A204.1 (cell line): ENCODE results near the gene ARID4B.
"Not testable (repeated sequence)": the region's sequence is repeated elsewhere in the genome, so short reads cannot be mapped to it uniquely, and the experiment has no call there.

Source experiments
- FAIRE-seq: peaks from 2 replicates; lab custom pipeline; 2012; peaks lifted over from hg19 to GRCh38; lab: Jason Lieb, UNC

Gene ARID4B

GRCh38 chr1:235328271-235329138 lies 526 bp upstream of the ARID4B start, which contains the start of gene GGPS1:
TSS of gene GGPS1 (plus strand) at chr1:235328570. CDS start at chr1:235335265, 6,695 bp downstream.
- FAIRE-seq = peak; percentile 97

DNA sequence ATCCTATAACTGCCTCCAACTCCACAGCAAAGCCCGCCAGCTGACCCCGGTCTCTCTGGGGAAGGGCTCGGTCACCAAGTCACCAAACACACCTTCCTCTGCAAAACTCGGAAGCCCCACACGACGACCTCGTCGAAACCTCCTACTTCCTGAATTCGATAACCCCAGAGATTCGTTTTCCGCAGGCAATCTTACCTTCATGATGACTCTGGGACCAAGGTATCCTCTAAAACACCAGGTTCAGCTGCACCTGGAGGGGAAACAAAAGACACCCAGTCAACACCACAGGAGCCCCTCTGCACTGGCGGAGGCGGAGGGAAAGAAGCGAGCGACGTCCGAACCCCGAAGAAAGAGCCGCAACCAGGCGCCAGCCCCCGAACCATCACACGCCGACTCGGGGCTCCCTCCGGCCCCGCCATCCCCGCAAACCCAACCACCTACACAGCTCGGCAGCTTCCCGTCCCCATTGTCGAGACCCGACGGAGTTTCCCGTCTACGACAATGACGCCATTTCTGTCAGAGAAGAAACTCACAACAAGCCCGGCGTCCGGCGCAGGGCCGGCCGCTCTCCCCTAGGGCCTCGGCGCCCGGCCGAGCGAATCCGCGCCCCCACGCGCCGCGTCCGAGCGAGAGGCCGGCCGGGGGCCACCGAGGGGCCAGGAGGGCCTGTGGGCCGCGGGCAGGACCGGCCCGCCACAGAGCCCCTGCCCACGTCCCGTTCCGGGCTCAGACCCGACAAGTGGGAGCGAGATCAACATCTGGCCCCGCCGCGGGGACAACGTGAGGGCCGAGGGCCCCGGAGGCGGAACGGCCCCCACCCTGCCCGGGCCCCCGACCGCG lies 1.0 kb downstream of the ARID4B start:
- FAIRE-seq = no peak

GRCh38 chr1:235325854-235326253 lies 2.1 kb downstream of the ARID4B start:
- no peak for FAIRE-seq

GRCh38 chr1:235325139-235325538 lies 2.8 kb downstream of the ARID4B start:
- peak; percentile 23 for FAIRE-seq

DNA sequence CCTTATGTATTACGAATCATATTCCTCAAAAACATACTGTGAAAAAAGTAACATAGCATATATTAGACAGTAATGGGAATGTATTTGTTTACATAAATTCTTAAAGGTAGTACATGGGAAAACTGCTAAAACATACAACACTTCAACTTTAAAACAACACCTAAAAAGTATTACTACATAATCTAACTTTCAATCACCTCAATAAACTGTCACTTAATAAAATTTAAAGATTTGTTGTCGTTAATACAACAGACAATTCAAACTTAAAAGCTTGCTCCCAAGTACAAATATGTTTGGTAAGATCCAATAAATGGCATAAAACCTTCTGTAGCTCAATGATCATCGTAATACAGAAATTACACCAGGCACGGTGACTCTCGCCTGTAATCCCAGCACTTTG lies 3.7 kb downstream of the ARID4B start:
- FAIRE-seq = no peak

DNA sequence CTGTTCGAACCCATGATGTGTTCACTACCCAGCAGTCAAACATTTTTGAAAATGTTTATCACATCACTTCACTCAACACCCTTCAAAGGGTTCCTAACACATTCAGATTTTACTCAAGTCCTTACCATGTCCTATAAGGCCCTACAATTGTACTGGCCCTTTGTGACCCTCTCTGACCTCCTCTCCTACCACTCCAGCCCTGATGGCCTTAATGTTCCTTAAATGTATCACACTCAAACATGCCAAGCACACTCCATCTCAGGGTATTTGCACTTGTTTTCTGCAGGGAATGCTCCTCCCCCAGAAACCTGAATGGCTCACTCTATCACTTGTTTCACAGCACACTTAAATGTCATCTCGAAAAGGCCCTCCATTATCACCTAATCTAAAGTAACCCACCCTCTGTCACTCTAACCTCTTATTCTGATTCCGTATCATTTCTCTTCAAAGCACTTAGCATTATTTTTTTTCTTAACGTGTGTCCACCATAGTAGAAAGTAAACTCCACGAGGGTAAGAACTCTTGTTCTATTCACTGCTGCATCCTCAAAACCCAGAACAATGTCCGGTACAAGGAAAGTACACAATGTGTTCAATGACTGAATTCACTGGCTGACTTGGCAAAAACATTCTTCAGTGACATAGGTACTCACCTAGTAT lies 7.3 kb downstream of the ARID4B start:
- no peak for FAIRE-seq

DNA sequence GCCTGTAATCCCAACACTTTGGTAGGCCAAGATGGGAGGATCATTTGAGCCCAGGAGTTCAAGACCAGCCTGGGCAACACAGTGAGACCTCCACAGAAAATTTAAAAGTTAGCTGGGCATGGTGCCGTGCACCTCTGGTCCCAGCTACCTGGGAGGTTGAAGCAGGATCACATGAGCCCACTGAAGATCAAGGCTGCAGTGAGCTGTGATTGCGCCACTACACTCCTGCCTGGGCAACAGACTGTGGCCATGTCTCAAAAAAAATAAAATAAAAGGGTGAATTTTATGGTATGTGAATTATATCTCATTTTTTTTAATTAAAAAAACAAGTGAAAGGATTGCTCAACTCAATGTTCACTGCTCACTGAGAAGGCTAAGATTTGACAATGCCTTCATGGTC lies 8.7 kb downstream of the ARID4B start:
- no peak for FAIRE-seq

DNA sequence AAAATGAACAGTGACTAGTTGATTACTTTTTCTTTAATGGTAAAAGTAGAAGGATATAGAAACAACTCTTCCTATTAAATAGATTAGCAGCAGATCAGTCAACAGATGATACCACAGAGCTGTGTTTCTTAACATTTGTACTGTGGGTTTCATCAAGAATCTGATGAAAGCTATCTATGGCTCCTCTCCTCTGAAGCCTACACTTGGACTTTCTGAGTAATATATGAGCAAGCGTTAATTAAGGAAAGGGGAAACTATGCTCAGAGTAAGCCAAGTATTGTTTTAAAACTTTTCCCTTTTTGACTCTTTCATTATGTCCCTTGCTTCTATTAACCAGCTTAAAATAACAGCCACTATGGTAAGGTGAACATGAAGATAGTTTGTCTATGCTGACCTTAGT lies 10.8 kb downstream of the ARID4B start:
- no peak for FAIRE-seq

- FAIRE-seq = no peak
These were observed 12.2 kb downstream of the ARID4B start for GRCh38 chr1:235315735-235316134.

DNA sequence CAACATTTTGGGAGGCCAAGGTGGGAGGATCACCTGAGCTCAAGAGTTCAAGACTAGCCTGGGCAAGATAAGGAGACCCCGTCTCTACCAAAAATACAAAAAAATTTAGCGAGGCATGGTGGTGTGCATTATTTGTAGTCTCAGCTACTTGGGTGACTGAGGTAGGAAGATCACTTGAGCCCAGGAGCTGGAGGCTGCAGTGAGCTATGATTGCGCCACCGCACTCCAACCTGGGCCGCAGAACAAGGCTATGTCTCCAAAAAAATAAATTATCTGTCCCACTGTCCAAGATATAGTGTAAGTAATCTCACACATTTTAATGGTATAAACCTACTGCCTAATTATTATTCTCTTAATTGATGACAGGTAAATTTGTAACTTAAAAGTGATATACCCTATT lies 12.8 kb downstream of the ARID4B start:
- FAIRE-seq = no peak

DNA sequence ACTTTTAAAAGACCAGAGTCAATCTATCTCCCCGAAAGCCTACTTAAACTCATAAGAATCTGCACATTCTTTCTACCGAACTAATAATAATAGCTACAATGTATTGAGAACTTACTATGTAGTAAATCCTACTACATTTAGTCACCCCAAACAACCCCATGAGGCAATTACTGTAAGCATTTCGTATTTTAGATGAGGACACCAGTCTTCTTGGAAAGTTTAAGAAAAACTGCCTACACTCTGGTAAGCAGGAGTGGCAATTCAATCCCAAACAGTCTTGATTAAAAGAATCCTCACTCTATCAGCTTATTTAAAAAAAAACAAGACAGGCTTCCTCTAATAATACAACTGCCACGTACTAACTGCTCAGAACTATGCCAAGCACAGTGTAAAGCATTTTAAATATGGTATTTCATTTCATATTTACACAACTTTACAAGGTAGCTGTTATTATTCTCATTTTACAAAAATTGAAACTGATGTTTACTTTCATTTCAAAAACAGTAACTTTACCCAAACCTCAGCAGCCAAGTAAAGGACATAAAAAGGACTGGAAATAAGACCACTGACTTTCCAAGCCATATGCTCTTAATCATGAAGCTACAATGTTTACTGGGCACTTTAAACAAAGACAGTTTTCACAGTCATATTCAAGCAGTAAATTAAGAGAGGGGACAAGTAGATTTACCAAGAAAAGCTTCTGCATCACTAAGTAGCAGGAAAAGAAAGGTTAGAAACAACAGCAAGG lies 13.9 kb downstream of the ARID4B start:
- no peak for FAIRE-seq

GRCh38 chr1:235313262-235313661 lies 14.7 kb downstream of the ARID4B start:
- FAIRE-seq = no peak

DNA sequence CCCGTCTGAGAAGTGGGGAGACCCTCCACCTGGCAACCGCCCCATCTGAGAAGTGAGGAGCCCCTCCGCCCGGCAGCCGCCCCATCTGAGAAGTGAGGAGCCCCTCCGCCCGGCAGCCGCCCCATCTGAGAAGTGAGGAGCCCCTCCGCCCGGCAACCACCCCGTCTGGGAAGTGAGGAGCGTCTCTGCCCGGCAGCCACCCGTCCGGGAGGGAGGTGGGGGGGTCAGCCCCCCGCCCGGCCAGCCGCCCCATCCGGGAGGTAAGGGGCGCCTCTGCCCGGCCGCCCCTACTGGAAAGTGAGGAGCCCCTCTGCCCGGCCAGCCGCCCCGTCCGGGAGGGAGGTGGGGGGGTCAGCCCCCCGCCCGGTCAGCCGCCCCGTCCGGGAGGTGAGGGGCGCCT lies 18.8 kb downstream of the ARID4B start:
- not testable (repeated sequence) for FAIRE-seq

DNA sequence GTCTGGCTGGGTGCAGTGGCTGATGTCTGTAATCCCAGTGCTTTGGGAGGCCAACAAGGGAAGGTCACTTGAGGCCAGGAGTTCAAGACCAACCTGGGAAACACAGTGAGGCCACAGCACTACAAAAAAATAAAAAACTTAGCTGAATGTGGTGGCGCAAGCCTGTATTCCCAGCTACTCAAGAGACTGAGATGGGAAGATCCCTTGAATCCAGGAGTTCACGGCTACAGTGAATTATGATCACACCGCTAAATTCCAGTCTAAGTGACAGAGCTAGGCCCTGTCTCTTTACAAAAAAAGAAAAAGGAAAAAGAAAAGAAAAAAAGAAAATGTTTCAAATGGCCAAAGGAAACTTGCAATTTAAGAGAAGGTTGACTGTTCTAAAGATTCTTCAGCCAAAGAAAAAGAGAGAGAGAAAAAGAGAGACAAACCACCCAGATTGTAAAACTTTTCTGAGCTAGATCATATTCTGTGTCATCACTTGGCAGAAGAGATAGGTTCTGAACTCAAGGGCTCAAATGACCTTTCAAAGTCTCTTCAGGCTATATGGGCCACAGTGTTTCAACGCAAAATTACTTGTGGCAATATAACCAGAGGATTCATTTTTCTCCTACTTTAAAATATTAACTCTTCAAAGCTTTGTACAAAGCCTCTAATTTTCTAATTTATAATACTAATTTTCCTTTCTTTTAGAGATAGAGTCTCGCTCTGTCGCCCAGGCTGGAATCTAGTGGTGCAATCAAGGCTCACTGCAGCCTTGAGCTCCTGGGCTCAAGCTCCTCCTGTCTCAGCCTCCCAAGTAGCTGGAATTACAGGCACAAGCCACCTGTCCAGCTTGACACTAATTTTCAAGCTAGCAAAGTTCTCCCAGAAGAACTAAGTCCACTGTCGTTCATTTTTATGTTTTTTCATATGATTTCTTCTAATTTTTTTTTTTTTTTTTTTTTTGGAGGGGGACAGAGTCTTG lies 20.5 kb downstream of the ARID4B start:
- FAIRE-seq = no peak

- no peak for FAIRE-seq
These were observed 23.2 kb downstream of the ARID4B start for GRCh38 chr1:235304549-235305451.

DNA sequence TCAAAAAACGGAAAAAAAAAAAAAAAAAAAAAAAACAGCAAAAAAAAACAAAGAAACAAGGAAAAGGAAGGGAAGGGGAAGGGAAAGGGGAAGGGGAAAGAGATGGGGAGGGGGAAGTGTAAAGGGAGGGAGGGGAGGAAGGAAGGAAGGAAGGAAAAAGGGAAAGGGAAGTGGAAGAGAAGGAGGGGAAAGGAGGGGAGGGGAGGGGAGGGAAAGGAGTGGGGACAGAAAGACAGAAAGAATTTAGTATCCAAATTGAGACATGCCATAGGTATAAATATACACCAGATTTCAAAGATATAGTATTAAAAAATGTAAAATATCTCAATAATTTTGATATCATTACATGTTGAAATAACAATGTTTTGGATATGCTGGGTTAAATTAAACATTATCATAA lies 25.8 kb downstream of the ARID4B start:
- FAIRE-seq = no peak

DNA sequence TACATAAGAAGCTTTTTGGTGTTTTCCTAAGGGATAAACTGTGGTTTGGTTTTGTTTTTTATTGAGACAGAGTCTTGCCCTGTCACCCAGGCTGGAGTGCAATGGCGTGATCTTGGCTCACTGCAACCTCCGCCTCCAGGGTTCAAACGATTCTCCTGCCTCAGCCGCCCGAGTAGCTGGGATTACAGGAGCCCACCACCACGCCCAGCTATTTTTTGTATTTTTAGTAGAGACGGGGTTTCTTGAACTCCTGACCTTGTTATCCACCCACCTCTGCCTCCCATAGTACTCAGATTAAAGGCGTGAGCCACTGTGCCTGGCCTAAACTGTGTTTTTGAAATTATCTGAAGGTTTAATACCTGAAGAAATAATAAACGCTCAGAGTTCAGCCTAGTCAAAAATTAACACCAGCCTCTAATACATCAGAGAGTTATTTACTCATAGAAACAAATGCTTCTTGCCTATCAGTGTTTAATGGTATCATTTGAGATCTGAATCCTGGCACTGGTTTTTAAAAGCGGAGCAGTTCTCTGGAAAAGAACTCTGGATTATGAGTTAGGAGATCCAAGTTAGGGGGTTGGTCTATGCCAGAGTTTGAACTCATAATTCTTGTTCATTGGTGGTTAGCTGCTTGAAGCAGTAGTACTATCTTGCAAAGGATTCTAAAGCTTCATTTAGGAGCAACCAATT lies 28.7 kb downstream of the ARID4B start:
- no peak for FAIRE-seq

DNA sequence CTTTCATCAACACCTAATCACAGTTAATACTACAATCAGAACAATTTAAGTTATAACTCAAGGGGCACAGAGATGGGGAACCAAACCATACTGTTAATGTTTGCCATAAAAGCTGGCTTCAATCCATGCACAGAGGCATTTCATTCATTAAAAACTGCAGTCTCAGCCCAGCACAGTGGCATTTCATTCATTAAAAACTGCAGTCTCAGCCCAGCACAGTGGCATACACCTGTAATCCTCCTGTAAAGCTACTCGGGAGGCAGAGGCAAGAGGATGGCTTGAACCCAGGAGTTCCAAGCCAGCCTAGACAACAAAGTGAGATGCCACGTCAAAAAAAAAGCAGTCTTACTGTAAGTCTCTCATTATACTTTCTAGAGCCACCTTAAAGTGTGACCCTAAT lies 29.2 kb downstream of the ARID4B start:
- FAIRE-seq = no peak

GRCh38 chr1:235297579-235297978 lies 30.4 kb downstream of the ARID4B start:
- no peak for FAIRE-seq
